ENCODE measurements around the gene SORBS1. TPM values are rescaled to one million over a fixed set of nuclear protein-coding genes. Genes with fewer than 3 reads are reported as not detected.

Gene SORBS1
- total RNA-seq, 6 experiments from 2014 or later, result 56.4 to 97.9 (median 76.5) TPM

GRCh38 chr10:95558593-95559320, 2.4 kb downstream of the SORBS1 start:
- Histone ChIP-seq H3K4me3 (peak overlapping the region in 2 of 3 donors; percentile 69 to 91), H3K27ac (peak overlapping the region; percentile 95 to 97 (median 96)), H3K9me3 (no peaks in the 10 kb centered on the region), H3K27me3 (no peaks in the 10 kb centered on the region), H3K36me3 (no peaks in the 10 kb centered on the region), H3K4me1 (peaks cover 0 to 21% (median 9%) of the 10 kb centered on the region in 4 donors)
- ATAC-seq, result peak in 3 of 4 donors; percentile 0 to 6 (median 4)
- intact Hi-C loops (cut with DNase I), result loop anchor here in 1 of 2 donors (10.0 kb wide), 1 partner anchor 64 kb away; no protein-coding TSS in a partner anchor
- DNase-seq, result no peak
- WGBS (ENCODE audit: insufficient coverage, low coverage, low lambda C conversion rate, missing lambda C conversion rate), result 29% methylated on average over 1 of the region's 1 CpG
- TF ChIP-seq POLR2A (IDR thresholded peaks at IDR 0.05), result no peak
- TF ChIP-seq CTCF (IDR thresholded peaks at IDR 0.05), result peak in 3 of 4 donors; percentile 21 to 35 (median 23)

GRCh38 chr10:95556994-95557767, 4.0 kb downstream of the SORBS1 start:
- no peak for TF ChIP-seq POLR2A (IDR thresholded peaks at IDR 0.05)
- TF ChIP-seq CTCF (IDR thresholded peaks at IDR 0.05), result no peak
- H3K36me3 ChIP-seq, result peaks cover 0 to 3% (median 0%) of the 10 kb centered on the region in 4 donors
- no peak overlapping the region for H3K4me3 ChIP-seq
- H3K9me3 ChIP-seq, result no peaks in the 10 kb centered on the region
- peak overlapping the region in 1 of 3 donors; percentile 24 for H3K27ac ChIP-seq
- ATAC-seq (no peak), DNase-seq (no peak)
- H3K4me1 ChIP-seq, result peaks cover 0 to 21% (median 9%) of the 10 kb centered on the region in 4 donors
- intact Hi-C loops (cut with DNase I), result loop anchor here in 1 of 2 donors (10.0 kb wide), 1 partner anchor 62 kb away; no protein-coding TSS in a partner anchor
- H3K27me3 ChIP-seq, result no peaks in the 10 kb centered on the region
- WGBS (ENCODE audit: insufficient coverage, low coverage, low lambda C conversion rate, missing lambda C conversion rate), result 64% methylated on average over 5 of the region's 8 CpGs

- Histone ChIP-seq H3K27me3 (no peaks in the 10 kb centered on the region), H3K4me1 (peaks cover 0 to 20% (median 9%) of the 10 kb centered on the region in 4 donors), H3K27ac (no peak overlapping the region), H3K9me3 (no peaks in the 10 kb centered on the region), H3K36me3 (peaks cover 0 to 3% (median 0%) of the 10 kb centered on the region in 4 donors), H3K4me3 (no peak overlapping the region)
- no peak for DNase-seq
- intact Hi-C loops (cut with DNase I), result loop anchor here in 1 of 2 donors (10.0 kb wide), 1 partner anchor 59 kb away; no protein-coding TSS in a partner anchor
- 100% methylated on average over 4 of the region's 4 CpGs for WGBS (ENCODE audit: insufficient coverage, low coverage, low lambda C conversion rate, missing lambda C conversion rate)
- ATAC-seq, result no peak
- TF ChIP-seq POLR2A (IDR thresholded peaks at IDR 0.05) (no peak), CTCF (IDR thresholded peaks at IDR 0.05) (no peak)
These were observed 7.5 kb downstream of the SORBS1 start for GRCh38 chr10:95553674-95554073.

GRCh38 chr10:95552679-95553342, 8.4 kb downstream of the SORBS1 start:
- WGBS (ENCODE audit: insufficient coverage, low coverage, low lambda C conversion rate, missing lambda C conversion rate), result 67% methylated on average over 4 of the region's 5 CpGs
- ATAC-seq, result peak in 1 of 4 donors; percentile 42
- no peak for TF ChIP-seq POLR2A (IDR thresholded peaks at IDR 0.05)
- no peak for TF ChIP-seq CTCF (IDR thresholded peaks at IDR 0.05)

More at GRCh38 chr10:95552679-95553342, 8.4 kb downstream of the SORBS1 start:
- intact Hi-C loops (cut with DNase I), result loop anchor here in 1 of 2 donors (10.0 kb wide), 1 partner anchor 58 kb away; no protein-coding TSS in a partner anchor
- peaks cover 0 to 3% (median 0%) of the 10 kb centered on the region in 4 donors for H3K36me3 ChIP-seq
- no peak for DNase-seq
- no peaks in the 10 kb centered on the region for H3K9me3 ChIP-seq
- no peak overlapping the region for H3K27ac ChIP-seq
- no peak overlapping the region for H3K4me3 ChIP-seq
- H3K4me1 ChIP-seq, result peaks cover 0 to 17% (median 5%) of the 10 kb centered on the region in 4 donors
- no peaks in the 10 kb centered on the region for H3K27me3 ChIP-seq
